Measurements from ENCODE around the gene TRIM27.
"Not testable (repeated sequence)": the region's sequence is repeated elsewhere in the genome, so short reads cannot be mapped to it uniquely, and the experiment has no call there.

Gene TRIM27

GRCh38 chr6:28933069-28933468 is 9.3 kb upstream of the TRIM27 start:
- Histone ChIP-seq H3K9ac (ENCODE audit: low read length) (no peak overlapping the region), H3K27me3 (ENCODE audit: control insufficient read depth, insufficient read depth, low read length) (no peaks in the 10 kb centered on the region), H3K4me1 (ENCODE audit: control insufficient read depth, insufficient read depth, low read length) (no peaks in the 10 kb centered on the region), H3K4me3 (ENCODE audit: low read length) (no peak overlapping the region), H3K36me3 (ENCODE audit: control insufficient read depth, insufficient read depth, low read length) (no peaks in the 10 kb centered on the region), H3K27ac (ENCODE audit: low read depth, low read length) (no peak overlapping the region)

- Histone ChIP-seq H3K4me3 (ENCODE audit: low read length) (no peak overlapping the region), H3K36me3 (ENCODE audit: control insufficient read depth, insufficient read depth, low read length) (no peaks in the 10 kb centered on the region), H3K27ac (ENCODE audit: low read depth, low read length) (no peak overlapping the region), H3K9ac (ENCODE audit: low read length) (no peak overlapping the region), H3K27me3 (ENCODE audit: control insufficient read depth, insufficient read depth, low read length) (no peaks in the 10 kb centered on the region), H3K4me1 (ENCODE audit: control insufficient read depth, insufficient read depth, low read length) (no peaks in the 10 kb centered on the region)
These were observed 6.3 kb upstream of the TRIM27 start for GRCh38 chr6:28929887-28930620.

- H3K27ac ChIP-seq (ENCODE audit: low read depth, low read length); H3K4me1 ChIP-seq (ENCODE audit: control insufficient read depth, insufficient read depth, low read length); H3K9ac ChIP-seq (ENCODE audit: low read length); H3K36me3 ChIP-seq (ENCODE audit: control insufficient read depth, insufficient read depth, low read length); H3K27me3 ChIP-seq (ENCODE audit: control insufficient read depth, insufficient read depth, low read length); H3K4me3 ChIP-seq (ENCODE audit: low read length): not testable (repeated sequence)
These were observed 5.6 kb upstream of the TRIM27 start for GRCh38 chr6:28929339-28929738.

- Histone ChIP-seq H3K36me3 (ENCODE audit: control insufficient read depth, insufficient read depth, low read length) (peaks cover 3% of the 10 kb centered on the region), H3K27me3 (ENCODE audit: control insufficient read depth, insufficient read depth, low read length) (no peaks in the 10 kb centered on the region), H3K4me3 (ENCODE audit: low read length) (no peak overlapping the region), H3K4me1 (ENCODE audit: control insufficient read depth, insufficient read depth, low read length) (peaks cover 3% of the 10 kb centered on the region), H3K27ac (ENCODE audit: low read depth, low read length) (no peak overlapping the region), H3K9ac (ENCODE audit: low read length) (no peak overlapping the region)
These were observed 4.1 kb upstream of the TRIM27 start for GRCh38 chr6:28927846-28928245.

- H3K36me3 ChIP-seq (ENCODE audit: control insufficient read depth, insufficient read depth, low read length), result peaks cover 24% of the 10 kb centered on the region
- H3K9ac ChIP-seq (ENCODE audit: low read length), result peak overlapping the region; percentile 97
- no peaks in the 10 kb centered on the region for H3K27me3 ChIP-seq (ENCODE audit: control insufficient read depth, insufficient read depth, low read length)
- peak overlapping the region; percentile 99 for H3K4me3 ChIP-seq (ENCODE audit: low read length)
- peak overlapping the region; percentile 92 for H3K27ac ChIP-seq (ENCODE audit: low read depth, low read length)
- H3K4me1 ChIP-seq (ENCODE audit: control insufficient read depth, insufficient read depth, low read length), result peaks cover 9% of the 10 kb centered on the region
These were observed 916 bp downstream of the TRIM27 start for GRCh38 chr6:28922821-28923317.

- peak overlapping the region; percentile 99 for H3K4me3 ChIP-seq (ENCODE audit: low read length)
- H3K4me1 ChIP-seq (ENCODE audit: control insufficient read depth, insufficient read depth, low read length), result peaks cover 9% of the 10 kb centered on the region
These were observed 1.6 kb downstream of the TRIM27 start for GRCh38 chr6:28922004-28922820.

GRCh38 chr6:28920281-28920680 is 3.5 kb downstream of the TRIM27 start:
- Histone ChIP-seq H3K4me1 (ENCODE audit: control insufficient read depth, insufficient read depth, low read length) (peaks cover 9% of the 10 kb centered on the region), H3K4me3 (ENCODE audit: low read length) (no peak overlapping the region), H3K27me3 (ENCODE audit: control insufficient read depth, insufficient read depth, low read length) (no peaks in the 10 kb centered on the region), H3K9ac (ENCODE audit: low read length) (no peak overlapping the region), H3K36me3 (ENCODE audit: control insufficient read depth, insufficient read depth, low read length) (peaks cover 29% of the 10 kb centered on the region), H3K27ac (ENCODE audit: low read depth, low read length) (no peak overlapping the region)

More at GRCh38 chr6:28922004-28922820, 1.6 kb downstream of the TRIM27 start:
- Histone ChIP-seq H3K27ac (ENCODE audit: low read depth, low read length) (peak overlapping the region; percentile 92), H3K9ac (ENCODE audit: low read length) (no peak overlapping the region), H3K36me3 (ENCODE audit: control insufficient read depth, insufficient read depth, low read length) (peaks cover 24% of the 10 kb centered on the region), H3K27me3 (ENCODE audit: control insufficient read depth, insufficient read depth, low read length) (no peaks in the 10 kb centered on the region)

GRCh38 chr6:28914941-28915340 is 8.8 kb downstream of the TRIM27 start:
- Histone ChIP-seq H3K4me1 (ENCODE audit: control insufficient read depth, insufficient read depth, low read length) (no peaks in the 10 kb centered on the region), H3K36me3 (ENCODE audit: control insufficient read depth, insufficient read depth, low read length) (peaks cover 21% of the 10 kb centered on the region), H3K27me3 (ENCODE audit: control insufficient read depth, insufficient read depth, low read length) (no peaks in the 10 kb centered on the region), H3K9ac (ENCODE audit: low read length) (no peak overlapping the region), H3K27ac (ENCODE audit: low read depth, low read length) (no peak overlapping the region), H3K4me3 (ENCODE audit: low read length) (no peak overlapping the region)

- Histone ChIP-seq H3K4me3 (ENCODE audit: low read length) (no peak overlapping the region), H3K9ac (ENCODE audit: low read length) (no peak overlapping the region), H3K4me1 (ENCODE audit: control insufficient read depth, insufficient read depth, low read length) (no peaks in the 10 kb centered on the region), H3K36me3 (ENCODE audit: control insufficient read depth, insufficient read depth, low read length) (peaks cover 21% of the 10 kb centered on the region), H3K27ac (ENCODE audit: low read depth, low read length) (no peak overlapping the region), H3K27me3 (ENCODE audit: control insufficient read depth, insufficient read depth, low read length) (no peaks in the 10 kb centered on the region)
These were observed 12.7 kb downstream of the TRIM27 start for GRCh38 chr6:28910901-28911690.

- Histone ChIP-seq H3K27me3 (ENCODE audit: control insufficient read depth, insufficient read depth, low read length) (no peaks in the 10 kb centered on the region), H3K4me1 (ENCODE audit: control insufficient read depth, insufficient read depth, low read length) (no peaks in the 10 kb centered on the region), H3K36me3 (ENCODE audit: control insufficient read depth, insufficient read depth, low read length) (peaks cover 38% of the 10 kb centered on the region), H3K27ac (ENCODE audit: low read depth, low read length) (no peak overlapping the region), H3K4me3 (ENCODE audit: low read length) (no peak overlapping the region), H3K9ac (ENCODE audit: low read length) (no peak overlapping the region)
These were observed 16.4 kb downstream of the TRIM27 start for GRCh38 chr6:28907394-28907793.

GRCh38 chr6:28906669-28907068 is 17.1 kb downstream of the TRIM27 start:
- Histone ChIP-seq H3K27me3 (ENCODE audit: control insufficient read depth, insufficient read depth, low read length) (no peaks in the 10 kb centered on the region), H3K27ac (ENCODE audit: low read depth, low read length) (no peak overlapping the region), H3K36me3 (ENCODE audit: control insufficient read depth, insufficient read depth, low read length) (peaks cover 38% of the 10 kb centered on the region), H3K4me3 (ENCODE audit: low read length) (no peak overlapping the region), H3K9ac (ENCODE audit: low read length) (no peak overlapping the region), H3K4me1 (ENCODE audit: control insufficient read depth, insufficient read depth, low read length) (no peaks in the 10 kb centered on the region)

GRCh38 chr6:28903686-28904085 is 20.1 kb downstream of the TRIM27 start:
- Histone ChIP-seq H3K27me3 (ENCODE audit: control insufficient read depth, insufficient read depth, low read length) (no peaks in the 10 kb centered on the region), H3K9ac (ENCODE audit: low read length) (no peak overlapping the region), H3K4me1 (ENCODE audit: control insufficient read depth, insufficient read depth, low read length) (no peaks in the 10 kb centered on the region), H3K4me3 (ENCODE audit: low read length) (no peak overlapping the region), H3K27ac (ENCODE audit: low read depth, low read length) (no peak overlapping the region), H3K36me3 (ENCODE audit: control insufficient read depth, insufficient read depth, low read length) (peaks cover 27% of the 10 kb centered on the region)

All from rectal smooth muscle tissue (tissue), 1 donor.